Common myeloid progenitor, CD34-positive (primary cell): Measurements from ENCODE around the gene GADD45G.

ENCODE experiments used
- CTCF ChIA-PET: fragments of 350-600 bp; sonication (Branson Sonifier 250); formaldehyde crosslinking; loops from one replicate; lab custom pipeline; 2021; ENCODE audit warnings: antibody characterized with exemption; lab: Charles Lee
- POLR2A ChIA-PET: fragments of 350-600 bp; sonication (Branson Sonifier 250); formaldehyde crosslinking; loops from one replicate; lab custom pipeline; 2021; ENCODE audit warnings: antibody characterized with exemption; lab: Charles Lee
- DNase-seq, 3 donors: peaks; one replicate each; pipeline versions ENCODE4 v3.0.0 to v3.0.0-alpha.2; 2013
- H3K27ac ChIP-seq, 2 experiments: 1 replicate in 1 of 2; 2 replicates in 1 of 2; pipeline ENCODE4 v1.7.0; 2013; ENCODE audit warnings: inconsistent platforms in 2 of 2, low read length in 2 of 2, mild to moderate bottlenecking in 2 of 2, low read depth in 1 of 2, moderate library complexity in 1 of 2; ENCODE audit not compliant: severe bottlenecking in 2 of 2, insufficient read depth in 1 of 2, poor library complexity in 1 of 2
- H3K27me3 ChIP-seq, 5 experiments: replicated peaks in 2 of 5; 1 replicate in 3 of 5; 2 replicates in 2 of 5; pipeline versions ENCODE4 v1.6.1 to v1.7.0; 2013; ENCODE audit warnings: low read length in 4 of 5, mild to moderate bottlenecking in 2 of 5, moderate library complexity in 2 of 5, inconsistent platforms in 1 of 5; ENCODE audit not compliant: insufficient read depth in 5 of 5, control insufficient read depth in 4 of 5
- H3K36me3 ChIP-seq, 4 experiments: 1 replicate in 2 of 4; 2 replicates in 2 of 4; pipeline versions ENCODE4 v1.6.1 to v1.7.0; 2013; ENCODE audit warnings: low read length in 3 of 4, control low read depth in 1 of 4, mild to moderate bottlenecking in 1 of 4; ENCODE audit not compliant: control insufficient read depth in 4 of 4, insufficient read depth in 4 of 4
- H3K4me1 ChIP-seq, 4 experiments: 1 replicate in 3 of 4; 2 replicates in 1 of 4; pipeline versions ENCODE4 v1.6.1 to v1.7.1; 2013; ENCODE audit warnings: low read length in 3 of 4, mild to moderate bottlenecking in 3 of 4, control low read depth in 1 of 4, inconsistent platforms in 1 of 4, moderate library complexity in 1 of 4; ENCODE audit not compliant: control insufficient read depth in 4 of 4, insufficient read depth in 4 of 4; ENCODE audit errors: control extremely low read depth in 1 of 4
- H3K4me3 ChIP-seq, 7 experiments: 1 replicate in 4 of 7; 2 replicates in 3 of 7; pipeline versions ENCODE4 v1.5.1 to v1.7.0; 2013; ENCODE audit warnings: mild to moderate bottlenecking in 7 of 7, low read length in 6 of 7, moderate library complexity in 6 of 7, inconsistent platforms in 2 of 7, low read depth in 2 of 7, control low read depth in 1 of 7; ENCODE audit not compliant: insufficient read depth in 4 of 7, control insufficient read depth in 1 of 7; ENCODE audit errors: extremely low read depth in 1 of 7
- H3K9me3 ChIP-seq, 5 experiments: 1 replicate in 4 of 5; 2 replicates in 1 of 5; pipeline versions ENCODE4 v1.6.1 to v1.7.1; 2013; ENCODE audit warnings: low read length in 4 of 5, mild to moderate bottlenecking in 2 of 5, inconsistent platforms in 1 of 5, low read depth in 1 of 5, moderate library complexity in 1 of 5; ENCODE audit not compliant: control insufficient read depth in 4 of 5, insufficient read depth in 2 of 5; ENCODE audit errors: control extremely low read depth in 1 of 5
- WGBS: methylation state at CpG from one replicate; pipeline ENCODE4 v1.1.5; 2013; ENCODE audit not compliant: insufficient coverage; 5-methylcytosine and 5-hydroxymethylcytosine counted together

GADD45G gene

DNA sequence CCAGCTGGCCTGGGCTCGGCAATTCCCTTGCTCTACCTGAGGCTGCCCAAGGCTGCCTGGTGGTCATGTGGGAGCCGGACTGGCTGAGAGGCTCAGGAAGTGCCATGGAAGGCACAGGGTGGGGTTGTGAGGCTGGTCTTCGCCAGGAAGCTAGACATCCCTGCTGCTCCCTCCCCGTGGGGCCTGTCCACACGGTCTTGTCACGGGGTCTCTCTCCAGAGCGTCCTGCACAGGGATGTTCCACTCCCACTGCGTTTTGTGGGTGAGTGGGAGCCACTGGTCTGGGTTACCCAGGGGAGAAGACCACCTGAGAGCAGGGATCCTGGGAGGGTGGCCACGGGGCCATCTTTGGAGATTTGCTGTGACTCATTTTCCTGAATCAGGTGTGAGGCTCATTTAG, 11.6 kb downstream of the GADD45G start:
- Histone ChIP-seq H3K27me3 (peaks cover 0 to 5% (median 0%) of the 10 kb centered on the region in 5 experiments), H3K36me3 (no peaks in the 10 kb centered on the region), H3K9me3 (peaks cover 0 to 8% (median 4%) of the 10 kb centered on the region in 5 experiments), H3K4me3 (no peak overlapping the region), H3K27ac (no peak overlapping the region), H3K4me1 (no peaks in the 10 kb centered on the region)
- 96% methylated on average over 8 of the region's 9 CpGs for WGBS
- DNase-seq = no peak
- ChIA-PET POLR2A (no interaction called here), CTCF (interaction anchor here (1.3 kb wide), 1 partner anchor 11 kb away, joined by 5 read pairs; no protein-coding TSS in a partner anchor)

DNA sequence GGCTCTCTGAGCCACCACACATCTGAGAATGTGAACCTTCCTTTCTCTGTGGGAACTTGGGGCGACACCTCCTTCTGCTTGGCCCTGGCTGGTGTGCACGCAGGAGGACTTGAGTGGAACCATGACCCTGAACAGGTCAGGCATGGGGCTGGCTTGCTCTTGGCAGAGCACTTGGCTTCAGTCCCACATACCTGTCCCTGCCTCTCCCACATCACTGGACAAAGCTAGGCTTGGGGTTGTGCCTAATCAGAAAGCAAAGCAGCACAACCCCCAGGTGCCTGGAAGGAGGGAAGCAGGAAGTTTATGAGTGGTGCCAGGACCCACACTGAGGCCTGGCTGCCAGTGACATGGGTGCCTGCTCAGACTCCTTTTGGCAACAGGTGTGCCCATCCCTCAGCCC, 13.2 kb downstream of the GADD45G start:
- peaks cover 0 to 9% (median 5%) of the 10 kb centered on the region in 4 experiments for H3K4me1 ChIP-seq
- no peak overlapping the region for H3K4me3 ChIP-seq
- 100% methylated on average over 2 of the region's 2 CpGs for WGBS
- POLR2A ChIA-PET = no interaction called here
- no peaks in the 10 kb centered on the region for H3K36me3 ChIP-seq
- CTCF ChIA-PET = no interaction called here
- peaks cover 0 to 8% (median 0%) of the 10 kb centered on the region in 5 experiments for H3K27me3 ChIP-seq
- no peak overlapping the region for H3K27ac ChIP-seq
- no peak for DNase-seq
- H3K9me3 ChIP-seq = peaks cover 0 to 1% (median 0%) of the 10 kb centered on the region in 5 experiments

DNA sequence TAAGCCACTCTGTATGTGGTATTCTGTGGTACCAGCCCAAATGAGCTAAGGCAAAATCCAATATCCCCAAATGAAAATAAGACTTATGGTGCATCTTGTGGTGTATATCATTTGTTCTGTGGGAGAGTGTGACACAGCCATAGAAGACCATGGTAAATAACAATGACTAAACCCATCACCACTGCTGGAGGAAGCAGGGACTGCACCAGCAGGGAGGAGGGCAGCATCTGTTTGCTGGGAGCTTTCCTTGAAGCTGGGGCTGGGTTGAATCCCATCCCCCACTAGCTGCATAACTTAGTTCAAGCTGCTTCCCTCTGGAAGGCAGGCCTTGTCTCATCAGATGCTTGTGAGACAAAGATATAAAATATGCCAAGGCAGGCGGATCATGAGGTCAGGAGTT, 14.2 kb downstream of the GADD45G start:
- CTCF ChIA-PET = interaction anchor here (1.0 to 1.6 kb wide), 2 partner anchors 12 to 15 kb away, joined by 3 to 5 read pairs; no protein-coding TSS in a partner anchor

DNA sequence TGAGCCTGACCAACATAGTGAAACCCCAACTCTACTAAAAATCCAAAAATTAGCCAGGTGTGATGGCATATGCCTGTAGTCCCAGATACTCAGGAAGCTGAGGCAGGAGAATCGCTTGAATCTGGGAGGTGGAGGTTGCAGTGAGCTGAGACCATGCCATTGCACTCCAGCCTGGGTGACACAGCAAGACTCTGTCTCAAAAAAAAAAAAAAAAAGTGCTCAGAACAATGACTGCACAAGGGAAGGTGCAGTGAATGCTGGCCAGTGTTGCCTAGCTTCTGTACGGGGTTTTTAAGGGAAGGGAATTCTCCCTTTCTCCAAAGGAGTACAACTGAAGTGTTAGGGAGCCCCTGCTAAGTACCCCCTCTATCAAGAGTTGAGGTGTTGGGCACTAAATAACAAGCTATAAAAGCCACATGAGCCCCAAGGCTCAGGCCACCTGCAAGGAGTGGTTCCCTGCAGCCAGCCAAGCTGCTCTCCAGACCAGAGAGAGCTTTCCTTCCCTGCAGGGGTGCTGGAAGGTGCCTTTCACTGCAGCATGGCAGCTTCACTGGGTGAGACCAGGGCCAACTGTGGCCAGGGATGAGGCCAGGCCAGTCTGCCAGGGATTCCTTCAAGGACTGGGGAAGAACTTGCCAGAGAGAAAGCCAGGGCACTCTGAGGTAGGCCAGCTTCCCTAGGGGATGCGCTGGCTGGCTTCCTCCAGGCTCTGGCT, 14.8 kb downstream of the GADD45G start:
- WGBS = 100% methylated on average over 3 of the region's 3 CpGs

More for the DNA sequence above, 14.2 kb downstream of the GADD45G start:
- Histone ChIP-seq H3K4me3 (no peak overlapping the region), H3K9me3 (peaks cover 0 to 1% (median 0%) of the 10 kb centered on the region in 5 experiments), H3K27me3 (peaks cover 0 to 8% (median 0%) of the 10 kb centered on the region in 5 experiments), H3K4me1 (peaks cover 0 to 19% (median 15%) of the 10 kb centered on the region in 4 experiments), H3K27ac (no peak overlapping the region), H3K36me3 (no peaks in the 10 kb centered on the region)
- WGBS = no CpG with 5 or more reads among the region's 1 CpG
- POLR2A ChIA-PET = no interaction called here
- no peak for DNase-seq

GRCh38 chr9:89621031-89621430, 16.2 kb downstream of the GADD45G start:
- no peak overlapping the region for H3K27ac ChIP-seq
- peaks cover 0 to 14% (median 6%) of the 10 kb centered on the region in 5 experiments for H3K27me3 ChIP-seq
- H3K36me3 ChIP-seq = no peaks in the 10 kb centered on the region
- peaks cover 0 to 1% (median 0%) of the 10 kb centered on the region in 5 experiments for H3K9me3 ChIP-seq
- CTCF ChIA-PET = interaction anchor here (0.6 to 2.5 kb wide), 7 partner anchors 9 to 303 kb away, joined by 3 to 10 read pairs (median 5); no protein-coding TSS in a partner anchor
- peaks cover 0 to 24% (median 19%) of the 10 kb centered on the region in 4 experiments for H3K4me1 ChIP-seq
- POLR2A ChIA-PET = no interaction called here
- no peak for DNase-seq
- WGBS = 97% methylated on average over 6 of the region's 6 CpGs
- no peak overlapping the region for H3K4me3 ChIP-seq

More for the DNA sequence above, 14.8 kb downstream of the GADD45G start:
- ChIA-PET CTCF (interaction anchor here (1.0 to 2.5 kb wide), 3 partner anchors 13 to 25 kb away, joined by 3 to 10 read pairs (median 5); no protein-coding TSS in a partner anchor), POLR2A (interaction anchor here (0.6 kb wide), 2 partner anchors 15 to 143 kb away, joined by 5 read pairs; partner anchors contain the start of gene GADD45G)
- peaks cover 0 to 24% (median 19%) of the 10 kb centered on the region in 4 experiments for H3K4me1 ChIP-seq
- H3K4me3 ChIP-seq = no peak overlapping the region
- H3K9me3 ChIP-seq = peaks cover 0 to 1% (median 0%) of the 10 kb centered on the region in 5 experiments
- peaks cover 0 to 8% (median 0%) of the 10 kb centered on the region in 5 experiments for H3K27me3 ChIP-seq
- no peaks in the 10 kb centered on the region for H3K36me3 ChIP-seq
- no peak for DNase-seq
- no peak overlapping the region for H3K27ac ChIP-seq

DNA sequence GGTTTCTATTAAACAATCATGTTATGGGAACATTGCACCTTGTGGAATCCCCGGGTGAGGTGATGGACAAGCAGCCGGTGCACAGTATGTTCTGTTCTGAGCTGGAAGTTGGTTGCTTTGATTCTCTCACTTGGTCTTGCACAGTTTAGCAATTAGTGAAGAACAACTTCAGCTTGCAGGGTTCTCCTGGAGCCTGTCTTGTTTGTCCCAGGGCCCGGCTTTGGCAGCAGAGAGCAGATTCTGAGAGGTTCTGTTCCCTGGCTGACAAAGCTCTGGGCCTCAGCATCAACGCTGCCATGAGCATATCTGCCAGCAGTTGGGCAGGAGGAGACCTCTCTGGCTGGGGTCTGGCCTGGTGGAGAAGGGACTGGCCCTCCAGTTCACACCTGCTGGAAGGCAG, 16.9 kb downstream of the GADD45G start:
- DNase-seq = no peak
- Histone ChIP-seq H3K36me3 (no peaks in the 10 kb centered on the region), H3K9me3 (peaks cover 0 to 1% (median 0%) of the 10 kb centered on the region in 5 experiments), H3K4me3 (no peak overlapping the region), H3K27ac (no peak overlapping the region), H3K4me1 (peaks cover 0 to 24% (median 19%) of the 10 kb centered on the region in 4 experiments), H3K27me3 (peaks cover 0 to 15% (median 6%) of the 10 kb centered on the region in 5 experiments)
- ChIA-PET CTCF (interaction anchor here (0.8 to 2.5 kb wide), 5 partner anchors 10 to 302 kb away, joined by 3 to 10 read pairs (median 5); no protein-coding TSS in a partner anchor), POLR2A (no interaction called here)
- 100% methylated on average over 4 of the region's 4 CpGs for WGBS
